Activated CD4-positive, alpha-beta T cell treated with anti-CD3 and anti-CD28 coated beads, Interleukin-2, amount 50 U/mL, for 48 hours (primary cell): ENCODE measurements around the gene ZNF22.

Experiments
- DNase-seq, 2 experiments: peaks; one replicate each; pipeline ENCODE4 v3.0.0-alpha.2; 2020

ZNF22 gene

GRCh38 chr10:44965651-44966097 is 35.0 kb upstream of the ZNF22 start:
- DNase-seq, result peak in 1 of 2 experiments; percentile 3

GRCh38 chr10:44966129-44966815 is 34.5 kb upstream of the ZNF22 start:
- peak in 1 of 2 experiments; percentile 4 for DNase-seq

GRCh38 chr10:44966816-44967509 is 33.8 kb upstream of the ZNF22 start:
- DNase-seq, result no peak

GRCh38 chr10:44967616-44968015 is 33.1 kb upstream of the ZNF22 start:
- DNase-seq, result no peak

GRCh38 chr10:44968091-44968490 is 32.6 kb upstream of the ZNF22 start:
- DNase-seq, result no peak

GRCh38 chr10:44968500-44969400 is 32.0 kb upstream of the ZNF22 start:
- no peak for DNase-seq

GRCh38 chr10:44969854-44970253 is 30.9 kb upstream of the ZNF22 start:
- DNase-seq, result no peak

GRCh38 chr10:44970812-44971395 is 29.8 kb upstream of the ZNF22 start:
- DNase-seq, result no peak

- DNase-seq, result no peak
Observed at GRCh38 chr10:44971434-44971833, 29.3 kb upstream of the ZNF22 start.

- DNase-seq, result no peak
Observed at GRCh38 chr10:44971935-44972757, 28.6 kb upstream of the ZNF22 start.

GRCh38 chr10:44972874-44973306 is 27.8 kb upstream of the ZNF22 start:
- no peak for DNase-seq

GRCh38 chr10:44973323-44974081 is 27.2 kb upstream of the ZNF22 start:
- no peak for DNase-seq

GRCh38 chr10:44974082-44974627 is 26.6 kb upstream of the ZNF22 start:
- no peak for DNase-seq

GRCh38 chr10:44974628-44975430 is 25.9 kb upstream of the ZNF22 start:
- peak; percentile 67 to 70 for DNase-seq

GRCh38 chr10:44975431-44976331 is 25.0 kb upstream of the ZNF22 start:
- DNase-seq, result peak in 1 of 2 experiments; percentile 30

- no peak for DNase-seq
Observed at GRCh38 chr10:44976352-44977198, 24.1 kb upstream of the ZNF22 start.

GRCh38 chr10:44977287-44978212 is 23.2 kb upstream of the ZNF22 start:
- DNase-seq, result no peak
